ENCODE data around the gene PLXNB1. TPM values are rescaled to one million over a fixed set of nuclear protein-coding genes. Genes with fewer than 3 reads are reported as not detected.

PLXNB1 gene
- total and polyA plus RNA-seq, 2 of the 13 experiments (the other 11 are each of a cell fraction or from before 2014, with no cell fraction given): 86.0 to 143 TPM

GRCh38 chr3:48435774-48436476, 6.0 kb upstream of the PLXNB1 start (continued):
- 0 out of 2 replicates have a peak, but pooled peaks have one; percentile 33 for TF ChIP-seq ARID5B (CRISPR knock-in tag; IDR thresholded peaks at IDR 0.05)
- TF ChIP-seq, protein P1, sequence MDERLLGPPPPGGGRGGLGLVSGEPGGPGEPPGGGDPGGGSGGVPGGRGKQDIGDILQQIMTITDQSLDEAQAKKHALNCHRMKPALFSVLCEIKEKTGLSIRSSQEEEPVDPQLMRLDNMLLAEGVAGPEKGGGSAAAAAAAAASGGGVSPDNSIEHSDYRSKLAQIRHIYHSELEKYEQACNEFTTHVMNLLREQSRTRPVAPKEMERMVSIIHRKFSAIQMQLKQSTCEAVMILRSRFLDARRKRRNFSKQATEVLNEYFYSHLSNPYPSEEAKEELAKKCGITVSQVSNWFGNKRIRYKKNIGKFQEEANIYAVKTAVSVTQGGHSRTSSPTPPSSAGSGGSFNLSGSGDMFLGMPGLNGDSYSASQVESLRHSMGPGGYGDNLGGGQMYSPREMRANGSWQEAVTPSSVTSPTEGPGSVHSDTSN (CRISPR knock-in tag; IDR thresholded peaks at IDR 0.05): no peak
- TF ChIP-seq KAT2B (IDR thresholded peaks at IDR 0.05; ENCODE audit: borderline replicate concordance, low read depth, low read length): no peak
- TF ChIP-seq KMT2B (CRISPR knock-in tag; IDR thresholded peaks at IDR 0.05): peak; percentile 34; the same call in 1 of the 2 replicates
- TF ChIP-seq ZGPAT (CRISPR knock-in tag; IDR thresholded peaks at IDR 0.05): peak; percentile 45; the same call in 1 of the 2 replicates
- TF ChIP-seq FOXC1 (CRISPR knock-in tag; IDR thresholded peaks at IDR 0.05; ENCODE audit: borderline replicate concordance): 0 out of 2 replicates have a peak, but pooled peaks have one; percentile 46
- no peak for TF ChIP-seq ZIK1 (CRISPR knock-in tag; IDR thresholded peaks at IDR 0.05; ENCODE audit: borderline replicate concordance, low read depth)
- TF ChIP-seq, protein P2, sequence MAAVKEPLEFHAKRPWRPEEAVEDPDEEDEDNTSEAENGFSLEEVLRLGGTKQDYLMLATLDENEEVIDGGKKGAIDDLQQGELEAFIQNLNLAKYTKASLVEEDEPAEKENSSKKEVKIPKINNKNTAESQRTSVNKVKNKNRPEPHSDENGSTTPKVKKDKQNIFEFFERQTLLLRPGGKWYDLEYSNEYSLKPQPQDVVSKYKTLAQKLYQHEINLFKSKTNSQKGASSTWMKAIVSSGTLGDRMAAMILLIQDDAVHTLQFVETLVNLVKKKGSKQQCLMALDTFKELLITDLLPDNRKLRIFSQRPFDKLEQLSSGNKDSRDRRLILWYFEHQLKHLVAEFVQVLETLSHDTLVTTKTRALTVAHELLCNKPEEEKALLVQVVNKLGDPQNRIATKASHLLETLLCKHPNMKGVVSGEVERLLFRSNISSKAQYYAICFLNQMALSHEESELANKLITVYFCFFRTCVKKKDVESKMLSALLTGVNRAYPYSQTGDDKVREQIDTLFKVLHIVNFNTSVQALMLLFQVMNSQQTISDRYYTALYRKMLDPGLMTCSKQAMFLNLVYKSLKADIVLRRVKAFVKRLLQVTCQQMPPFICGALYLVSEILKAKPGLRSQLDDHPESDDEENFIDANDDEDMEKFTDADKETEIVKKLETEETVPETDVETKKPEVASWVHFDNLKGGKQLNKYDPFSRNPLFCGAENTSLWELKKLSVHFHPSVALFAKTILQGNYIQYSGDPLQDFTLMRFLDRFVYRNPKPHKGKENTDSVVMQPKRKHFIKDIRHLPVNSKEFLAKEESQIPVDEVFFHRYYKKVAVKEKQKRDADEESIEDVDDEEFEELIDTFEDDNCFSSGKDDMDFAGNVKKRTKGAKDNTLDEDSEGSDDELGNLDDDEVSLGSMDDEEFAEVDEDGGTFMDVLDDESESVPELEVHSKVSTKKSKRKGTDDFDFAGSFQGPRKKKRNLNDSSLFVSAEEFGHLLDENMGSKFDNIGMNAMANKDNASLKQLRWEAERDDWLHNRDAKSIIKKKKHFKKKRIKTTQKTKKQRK (IDR thresholded peaks at IDR 0.05; ENCODE audit: low read length): no peak
- no peak for TF ChIP-seq HES4 (CRISPR knock-in tag; IDR thresholded peaks at IDR 0.05; ENCODE audit: borderline replicate concordance)
- TF ChIP-seq ZNF253 (CRISPR knock-in tag; IDR thresholded peaks at IDR 0.05; ENCODE audit: borderline replicate concordance): no peak
- peak; percentile 32; the same call in 1 of the 2 replicates for TF ChIP-seq ESRRA (CRISPR knock-in tag; IDR thresholded peaks at IDR 0.05; ENCODE audit: low read depth)
- TF ChIP-seq BRD4 (CRISPR knock-in tag; IDR thresholded peaks at IDR 0.05): no peak
- 0 out of 2 replicates have a peak, but pooled peaks have one; percentile 43 for TF ChIP-seq MIER3 (CRISPR knock-in tag; IDR thresholded peaks at IDR 0.05; ENCODE audit: borderline replicate concordance)
- TF ChIP-seq ZNF777 (CRISPR knock-in tag; IDR thresholded peaks at IDR 0.05): no peak
- TF ChIP-seq ISL2 (CRISPR knock-in tag; IDR thresholded peaks at IDR 0.05): peak; percentile 35; the same call in 1 of the 2 replicates
- TF ChIP-seq ZNF530 (CRISPR knock-in tag; IDR thresholded peaks at IDR 0.05; ENCODE audit: low read depth): no peak
- TF ChIP-seq YEATS4 (CRISPR knock-in tag; IDR thresholded peaks at IDR 0.05; ENCODE audit: borderline replicate concordance): 0 out of 2 replicates have a peak, but pooled peaks have one; percentile 31
- TF ChIP-seq DBP (CRISPR knock-in tag; IDR thresholded peaks at IDR 0.05; ENCODE audit: not compliant biosample characterization): no peak

Data from HepG2 (cell line).